Activated CD4-positive, CD25-positive, alpha-beta regulatory T cell (primary cell): ENCODE results near the gene AFP.

Experiments used
- DNase-seq, 4 experiments: peaks; one replicate each; lab custom pipeline; 2025; lab: John Stamatoyannopoulos, UW

The AFP gene

GRCh38 chr4:73460913-73461522 is 25.0 kb downstream of the AFP start:
- no peak for DNase-seq

- no peak for DNase-seq
These were observed 32.1 kb downstream of the AFP start for GRCh38 chr4:73468170-73468569.

GRCh38 chr4:73470728-73471127 is 34.7 kb downstream of the AFP start:
- DNase-seq, result no peak

GRCh38 chr4:73477176-73477575 is 41.2 kb downstream of the AFP start:
- DNase-seq, result no peak

DNA sequence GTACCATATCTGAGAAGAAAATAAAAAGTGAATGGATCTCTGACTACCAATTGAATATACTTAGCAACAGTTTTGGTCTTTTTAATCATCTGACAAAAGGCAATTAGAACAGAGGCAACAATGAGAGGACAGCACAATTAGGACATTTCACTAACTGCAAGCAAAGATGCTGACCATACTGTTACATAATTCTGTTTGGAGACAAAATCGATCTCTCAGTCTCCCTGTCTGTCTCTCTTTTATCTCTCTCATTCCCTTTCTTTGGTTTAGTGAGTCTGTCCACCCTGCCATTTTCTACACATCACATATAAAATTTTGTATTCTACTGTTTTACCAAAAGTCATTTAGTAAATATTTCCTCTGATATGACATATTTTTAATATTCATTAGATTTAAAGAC is 43.3 kb downstream of the AFP start:
- no peak for DNase-seq

GRCh38 chr4:73481358-73481757 is 45.3 kb downstream of the AFP start, which contains the start of gene AFM:
TSS of gene AFM (plus strand) at chr4:73481745. CDS start at chr4:73481776, 31 bp downstream.
- DNase-seq, result no peak

DNA sequence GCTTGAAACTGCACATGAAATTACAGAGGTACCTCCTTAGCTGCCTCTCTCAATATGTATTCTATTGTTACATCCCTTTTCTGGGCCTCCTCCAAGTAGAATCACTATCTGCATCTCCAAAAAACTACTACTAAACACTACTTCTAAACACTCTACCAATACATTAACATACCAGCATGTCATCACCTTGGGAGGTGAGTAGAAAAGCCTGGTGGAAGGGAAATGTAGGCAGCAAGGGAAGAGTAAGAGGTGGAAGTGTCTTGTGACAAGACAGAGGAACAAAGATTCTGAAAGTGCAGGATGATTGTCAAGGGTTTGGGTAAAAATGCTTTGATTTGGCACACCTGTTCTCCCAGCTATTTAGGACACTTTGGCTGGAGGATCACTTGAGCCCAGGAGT is 49.1 kb downstream of the AFP start:
- DNase-seq, result no peak

GRCh38 chr4:73485596-73485995 is 49.6 kb downstream of the AFP start:
- no peak for DNase-seq

DNA sequence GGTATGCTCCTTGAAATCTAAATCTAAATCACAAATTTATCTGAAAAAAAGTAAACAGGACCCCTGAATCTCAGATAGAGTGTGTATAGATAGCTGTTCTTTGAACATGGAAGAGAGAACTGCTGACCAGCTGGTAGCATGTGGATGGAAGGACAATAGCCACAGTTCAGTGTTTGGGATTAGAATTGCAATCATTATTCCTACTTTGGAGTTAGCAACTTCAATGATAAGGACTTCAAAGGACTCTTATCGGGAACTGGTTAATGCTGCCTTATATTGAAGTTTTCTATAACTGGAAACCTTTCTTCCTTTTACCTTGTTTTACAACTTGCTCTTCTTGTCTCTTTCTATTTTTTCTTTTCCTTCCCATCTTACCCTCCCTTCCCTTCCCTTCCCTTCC is 50.5 kb downstream of the AFP start:
- DNase-seq, result no peak

DNA sequence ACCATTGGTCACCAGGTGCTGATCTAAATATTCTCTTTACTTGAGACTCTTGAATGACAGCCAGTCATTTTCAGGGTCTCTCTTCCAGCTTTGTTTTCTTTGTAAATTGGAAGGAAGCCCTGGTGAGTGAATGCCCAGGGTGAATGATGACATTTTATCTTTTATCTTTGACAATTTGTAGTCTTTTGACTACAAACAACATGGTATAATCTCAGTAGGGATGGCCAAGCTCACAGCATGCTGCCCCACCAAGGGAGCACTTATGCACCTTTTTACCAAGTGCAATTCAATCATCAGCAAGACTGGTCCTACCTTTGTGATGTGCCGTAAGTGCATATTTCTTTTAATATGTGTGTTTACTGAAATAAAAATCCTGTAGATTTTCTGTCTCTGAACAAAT is 51.2 kb downstream of the AFP start:
- no peak for DNase-seq

- no peak for DNase-seq
These were observed 64.2 kb downstream of the AFP start for GRCh38 chr4:73499996-73500765.

GRCh38 chr4:73501664-73502265 is 65.7 kb downstream of the AFP start:
- no peak for DNase-seq

DNA sequence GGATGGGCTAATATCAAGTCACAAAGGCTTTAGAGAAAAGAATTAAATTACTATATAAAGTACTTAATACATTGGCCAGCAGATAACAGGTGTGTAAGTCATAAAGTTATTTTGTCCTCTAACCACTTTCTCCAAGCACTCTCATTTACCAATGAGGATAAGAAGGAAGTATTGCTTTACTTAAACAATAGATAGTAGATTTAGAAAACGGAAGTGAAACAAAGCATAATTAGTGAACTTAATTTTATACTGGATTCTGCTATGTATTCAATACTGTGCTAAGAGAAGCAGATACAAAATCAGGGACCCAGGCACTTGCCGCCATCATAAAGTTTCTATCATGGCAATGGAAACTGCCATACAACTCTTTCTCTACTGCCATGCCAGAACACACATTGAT is 69.5 kb downstream of the AFP start:
- DNase-seq, result no peak
